GM12874 (cell line): ENCODE results near the gene LILRB5.

Experiments used
- TF ChIP-seq, protein P1 (sequence below): IDR thresholded peaks from 2 replicates; pipeline ENCODE4 v1.5.1; 2011; ENCODE audit warnings: low read depth, mild to moderate bottlenecking, control low read depth, low read length, moderate library complexity; ENCODE audit not compliant: insufficient read depth

Gene LILRB5

DNA sequence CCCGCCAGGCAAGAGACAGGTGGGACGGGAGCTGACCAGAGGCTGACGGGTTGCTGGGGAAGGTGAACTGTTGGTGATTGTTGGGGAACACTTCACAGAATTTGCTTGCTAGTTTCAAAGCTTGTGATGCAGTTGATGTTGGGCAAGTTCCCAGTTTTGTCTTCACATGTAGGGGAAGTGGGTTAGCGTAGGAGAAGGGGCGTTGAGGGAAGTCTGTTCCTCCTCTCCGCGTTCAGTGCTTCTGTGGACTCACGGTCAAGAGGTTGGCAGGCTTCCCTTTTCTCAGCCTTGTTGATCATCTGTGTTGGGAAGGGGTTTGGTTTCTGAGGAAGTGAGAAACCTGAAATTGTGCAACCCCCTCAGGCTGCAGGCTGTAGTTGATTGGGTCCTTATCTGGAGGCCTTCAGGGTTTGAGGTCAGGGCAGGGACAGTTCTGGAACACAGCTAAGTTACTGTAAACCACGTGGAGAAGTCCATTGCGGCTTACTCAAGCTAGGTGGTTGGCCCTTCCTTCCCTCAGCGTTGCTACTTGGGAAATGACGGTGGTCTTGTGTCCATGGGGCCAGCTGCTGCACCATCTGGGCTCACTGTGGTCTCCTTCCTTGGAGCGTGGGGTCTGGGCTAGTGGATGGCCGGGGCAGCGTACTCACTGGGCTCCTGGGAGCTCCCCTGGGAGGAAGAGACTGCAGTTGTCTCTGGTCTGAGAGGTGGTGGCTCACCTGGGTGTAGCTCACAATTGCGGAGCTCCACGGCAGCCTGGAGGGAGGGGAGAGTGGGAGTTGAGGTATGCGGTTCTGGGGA, 48.9 kb downstream of the LILRB5 start:
- TF ChIP-seq, protein P1, sequence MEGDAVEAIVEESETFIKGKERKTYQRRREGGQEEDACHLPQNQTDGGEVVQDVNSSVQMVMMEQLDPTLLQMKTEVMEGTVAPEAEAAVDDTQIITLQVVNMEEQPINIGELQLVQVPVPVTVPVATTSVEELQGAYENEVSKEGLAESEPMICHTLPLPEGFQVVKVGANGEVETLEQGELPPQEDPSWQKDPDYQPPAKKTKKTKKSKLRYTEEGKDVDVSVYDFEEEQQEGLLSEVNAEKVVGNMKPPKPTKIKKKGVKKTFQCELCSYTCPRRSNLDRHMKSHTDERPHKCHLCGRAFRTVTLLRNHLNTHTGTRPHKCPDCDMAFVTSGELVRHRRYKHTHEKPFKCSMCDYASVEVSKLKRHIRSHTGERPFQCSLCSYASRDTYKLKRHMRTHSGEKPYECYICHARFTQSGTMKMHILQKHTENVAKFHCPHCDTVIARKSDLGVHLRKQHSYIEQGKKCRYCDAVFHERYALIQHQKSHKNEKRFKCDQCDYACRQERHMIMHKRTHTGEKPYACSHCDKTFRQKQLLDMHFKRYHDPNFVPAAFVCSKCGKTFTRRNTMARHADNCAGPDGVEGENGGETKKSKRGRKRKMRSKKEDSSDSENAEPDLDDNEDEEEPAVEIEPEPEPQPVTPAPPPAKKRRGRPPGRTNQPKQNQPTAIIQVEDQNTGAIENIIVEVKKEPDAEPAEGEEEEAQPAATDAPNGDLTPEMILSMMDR: no peak

DNA sequence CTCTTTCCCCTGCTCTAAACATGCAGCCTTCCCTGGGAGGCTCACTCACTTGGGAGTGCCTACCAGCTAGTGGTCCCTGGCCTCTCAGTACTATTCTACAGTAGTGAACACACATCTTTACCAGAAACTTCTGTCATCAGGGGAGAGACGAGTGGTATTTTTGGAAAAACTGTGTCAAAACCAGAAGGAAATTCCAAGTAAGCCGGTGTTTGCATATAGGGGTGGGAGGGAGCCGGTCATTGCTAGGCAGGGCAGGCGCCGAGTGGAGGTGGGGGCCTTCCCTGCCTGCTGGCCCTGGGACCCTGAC, 49.4 kb downstream of the LILRB5 start:
- TF ChIP-seq, protein P1: no peak

DNA sequence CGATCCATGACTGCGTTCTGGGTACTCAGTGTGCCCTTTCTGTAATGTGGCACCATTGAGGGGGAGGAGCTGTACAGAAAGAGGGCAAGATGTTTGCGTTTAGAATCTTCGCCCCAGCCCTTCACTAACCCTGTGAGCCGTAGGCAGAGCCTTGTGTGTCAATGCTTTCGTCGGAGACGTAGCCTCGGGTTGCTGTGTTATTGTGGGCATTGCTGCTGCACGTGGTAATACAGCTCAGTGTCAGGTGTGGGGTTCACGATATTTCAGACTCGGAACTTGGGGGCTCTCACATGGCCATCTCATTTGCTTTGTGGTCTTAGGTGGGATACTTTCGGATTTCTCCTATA, 50.3 kb downstream of the LILRB5 start:
- TF ChIP-seq, protein P1: no peak

DNA sequence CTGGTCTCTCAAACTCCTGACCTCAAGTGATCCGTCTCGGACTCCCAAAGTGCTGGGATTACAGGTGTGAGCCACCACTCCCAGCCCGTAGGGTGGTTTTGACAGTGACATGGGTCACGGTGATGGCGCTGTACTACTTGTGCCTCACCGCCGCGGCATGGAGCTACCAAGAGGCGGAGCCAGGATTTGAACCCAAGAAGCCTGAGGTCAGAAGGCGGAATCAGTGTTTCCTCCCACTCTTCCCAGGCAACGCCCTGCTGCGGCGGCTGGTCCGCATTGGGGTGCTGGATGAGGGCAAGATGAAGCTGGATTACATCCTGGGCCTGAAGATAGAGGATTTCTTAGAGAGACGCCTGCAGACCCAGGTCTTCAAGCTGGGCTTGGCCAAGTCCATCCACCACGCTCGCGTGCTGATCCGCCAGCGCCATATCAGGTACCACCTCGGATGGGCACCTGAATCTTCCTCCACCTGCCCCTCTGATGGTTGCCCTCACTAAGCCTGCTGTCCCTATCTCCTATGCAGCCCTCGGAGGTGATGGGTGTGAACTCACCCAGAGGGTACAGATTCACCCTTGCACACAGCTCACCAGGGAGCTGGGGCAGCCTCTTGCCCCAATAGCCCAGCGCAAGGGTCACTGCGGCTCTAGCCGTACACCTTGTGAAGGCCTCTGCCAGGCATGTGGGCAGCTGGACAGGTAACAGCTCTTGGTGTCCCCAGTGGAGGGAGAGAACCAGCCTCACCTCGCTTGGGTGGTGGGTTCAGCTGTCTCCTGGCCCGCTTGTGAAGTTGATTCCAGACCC, 50.8 kb downstream of the LILRB5 start:
- TF ChIP-seq, protein P1: no peak

DNA sequence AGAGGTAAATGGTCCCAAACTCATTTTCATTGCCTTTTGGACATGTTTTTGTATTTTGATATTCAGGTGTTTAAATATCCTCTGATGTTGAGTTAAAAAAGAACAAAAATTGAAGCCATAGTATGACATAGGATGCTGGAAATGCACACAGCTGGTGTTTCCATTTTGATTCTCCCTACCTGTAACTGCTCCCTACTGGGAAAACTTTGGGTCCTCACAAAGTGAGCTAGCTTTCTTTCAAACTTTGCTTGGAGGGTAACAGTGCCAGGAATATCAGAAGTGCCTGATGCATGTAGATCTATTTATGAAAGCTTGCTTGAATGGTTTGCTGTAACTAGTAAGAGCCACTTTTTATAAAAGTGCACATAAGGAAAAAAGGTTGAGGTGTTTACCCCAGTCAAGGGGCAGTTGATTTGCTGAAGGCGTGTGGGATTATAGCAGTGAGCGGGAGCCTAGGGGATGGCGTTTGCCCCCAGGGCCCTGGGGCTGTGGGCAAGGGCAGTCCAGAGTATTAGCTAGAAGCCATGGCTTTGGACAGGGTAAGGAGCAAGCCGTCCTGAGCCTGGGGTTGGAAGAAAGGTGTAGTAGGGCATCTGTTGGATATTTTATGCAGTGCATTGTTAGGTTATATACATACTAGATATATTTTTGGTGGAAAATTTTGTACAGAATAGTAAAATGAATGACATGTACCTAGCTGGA, 52.2 kb downstream of the LILRB5 start:
- TF ChIP-seq, protein P1: no peak

DNA sequence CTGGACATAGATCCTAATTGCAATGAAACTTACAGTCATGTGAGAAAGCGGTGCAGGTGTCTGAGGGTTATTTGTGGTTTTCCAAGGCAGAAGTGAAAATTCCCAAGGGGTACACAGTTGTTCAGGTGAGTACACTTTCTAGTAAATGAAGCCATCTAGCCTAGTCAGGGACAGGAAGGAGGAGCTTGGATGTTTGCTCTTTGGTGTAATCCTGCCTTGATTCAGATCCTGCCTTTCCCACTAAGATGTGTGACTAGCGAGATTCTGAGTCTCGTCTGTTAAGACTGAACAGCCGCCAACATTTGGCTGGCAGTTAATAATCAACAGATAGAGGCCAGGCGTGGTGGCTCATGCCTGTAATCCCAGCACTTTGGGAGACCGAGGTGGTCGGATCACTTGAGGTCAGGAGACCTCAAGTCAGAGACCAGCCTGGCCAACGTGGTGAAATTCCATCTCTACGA, 53.9 kb downstream of the LILRB5 start:
- TF ChIP-seq, protein P1: no peak

DNA sequence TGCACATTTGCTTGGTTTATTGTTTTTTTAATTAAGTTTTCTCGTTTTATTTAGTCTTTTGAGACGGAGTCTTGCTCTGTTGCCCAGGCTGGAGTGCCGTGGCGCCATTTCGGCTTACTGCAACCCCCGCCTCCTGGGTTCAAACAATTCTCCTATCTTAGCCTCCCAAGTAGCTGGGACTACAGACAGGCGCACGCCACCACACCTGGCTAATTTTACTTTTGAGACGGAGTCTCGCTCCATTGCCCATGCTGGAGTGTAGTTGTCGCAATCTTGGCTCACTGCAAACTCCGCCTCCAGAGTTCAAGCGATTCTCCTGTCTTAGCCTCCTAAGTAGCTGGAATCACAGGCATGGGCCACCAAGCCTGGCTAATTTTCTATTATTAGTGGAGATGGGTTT, 55.1 kb downstream of the LILRB5 start:
- TF ChIP-seq, protein P1: no peak
